Measurements from ENCODE around the gene KLF7. TPM values are rescaled to one million over a fixed set of nuclear protein-coding genes. Genes with fewer than 3 reads are reported as not detected.
A peak's percentile ranks its signal among the peaks of the same experiment; 100 is the strongest.

KLF7 gene
- total RNA-seq, 2 experiments from 2014 or later, result 90.1 to 96.9 TPM

- Mint-ChIP-seq H3K27ac (peak overlapping the region; percentile 41), H3K4me3 (no peak overlapping the region), H3K4me1 (ENCODE audit: low read depth) (peaks cover 51% of the 10 kb centered on the region), H3K27me3 (no peaks in the 10 kb centered on the region), H3K36me3 (ENCODE audit: low read depth) (peaks cover 52% of the 10 kb centered on the region), H3K9me3 (no peaks in the 10 kb centered on the region)
- intact Hi-C loops (cut with DNase I, micrococcal nuclease), result loop anchor here in 1 of 2 experiments (5.0 kb wide), 1 partner anchor 74 kb away; no protein-coding TSS in a partner anchor
- ChIA-PET POLR2A (interaction anchor here (1.2 to 3.3 kb wide), 2 partner anchors 54 to 77 kb away, joined by 5 to 25 read pairs; partner anchors contain the start of gene KLF7), CTCF (interaction anchor here (0.8 kb wide), 1 partner anchor 368 kb away, joined by 3 read pairs; no protein-coding TSS in a partner anchor)
- H3K4me1 ChIP-seq (ENCODE audit: insufficient read depth, low read length), result peaks cover 12% of the 10 kb centered on the region
- no peak overlapping the region for H3K4me3 ChIP-seq (ENCODE audit: low read length)
- no peak for TF ChIP-seq CTCF (IDR thresholded peaks at IDR 0.05)
- no peak overlapping the region for H3K27ac ChIP-seq (ENCODE audit: low read depth in 1 of 2, low read length in 2 of 2)
- peaks cover 8% of the 10 kb centered on the region for H3K36me3 ChIP-seq (ENCODE audit: insufficient read depth, low read length)
- peak in 1 of 14 experiments; percentile 23 for DNase-seq
- H3K9me3 ChIP-seq (ENCODE audit: control insufficient read depth in 1 of 2, insufficient read depth in 1 of 2, low read length in 2 of 2), result no peaks in the 10 kb centered on the region
- H3K27me3 ChIP-seq (ENCODE audit: control insufficient read depth in 1 of 2, insufficient read depth in 2 of 2, low read length in 2 of 2), result no peaks in the 10 kb centered on the region
- ATAC-seq (ENCODE audit: poor library complexity), result peak; percentile 34
Observed at GRCh38 chr2:207088276-207088675, 77.5 kb downstream of the KLF7 start.

- Histone ChIP-seq H3K4me3 (ENCODE audit: low read length) (no peak overlapping the region), H3K4me1 (ENCODE audit: insufficient read depth, low read length) (peaks cover 11% of the 10 kb centered on the region), H3K36me3 (ENCODE audit: insufficient read depth, low read length) (peaks cover 8% of the 10 kb centered on the region), H3K27me3 (ENCODE audit: control insufficient read depth in 1 of 2, insufficient read depth in 2 of 2, low read length in 2 of 2) (no peaks in the 10 kb centered on the region), H3K9me3 (ENCODE audit: control insufficient read depth in 1 of 2, insufficient read depth in 1 of 2, low read length in 2 of 2) (no peaks in the 10 kb centered on the region), H3K27ac (ENCODE audit: low read depth in 1 of 2, low read length in 2 of 2) (no peak overlapping the region)
- Mint-ChIP-seq H3K4me3 (no peak overlapping the region), H3K27me3 (no peaks in the 10 kb centered on the region), H3K36me3 (ENCODE audit: low read depth) (peaks cover 62% of the 10 kb centered on the region), H3K9me3 (no peaks in the 10 kb centered on the region), H3K27ac (no peak overlapping the region), H3K4me1 (ENCODE audit: low read depth) (peaks cover 41% of the 10 kb centered on the region)
- no peak for TF ChIP-seq CTCF (IDR thresholded peaks at IDR 0.05)
- POLR2A ChIA-PET, result interaction anchor here (3.3 kb wide), 1 partner anchor 78 kb away, joined by 25 read pairs; the partner anchor contains the start of gene KLF7
- no peak for DNase-seq
- ATAC-seq (ENCODE audit: poor library complexity), result no peak
- intact Hi-C loops (cut with DNase I, micrococcal nuclease), result loop anchor here in 1 of 2 experiments (5.0 kb wide), 1 partner anchor 75 kb away; no protein-coding TSS in a partner anchor
- CTCF ChIA-PET, result no interaction called here
Observed at GRCh38 chr2:207087046-207087902, 78.5 kb downstream of the KLF7 start.

GRCh38 chr2:207086136-207086535 is 79.6 kb downstream of the KLF7 start:
- Mint-ChIP-seq H3K36me3 (ENCODE audit: low read depth) (peaks cover 73% of the 10 kb centered on the region), H3K9me3 (no peaks in the 10 kb centered on the region), H3K27ac (no peak overlapping the region), H3K4me3 (no peak overlapping the region), H3K4me1 (ENCODE audit: low read depth) (peaks cover 33% of the 10 kb centered on the region), H3K27me3 (no peaks in the 10 kb centered on the region)
- intact Hi-C loops (cut with DNase I, micrococcal nuclease), result loop anchor here in 1 of 2 experiments (5.0 kb wide), 1 partner anchor 76 kb away; no protein-coding TSS in a partner anchor
- Histone ChIP-seq H3K4me1 (ENCODE audit: insufficient read depth, low read length) (peaks cover 8% of the 10 kb centered on the region), H3K36me3 (ENCODE audit: insufficient read depth, low read length) (peaks cover 8% of the 10 kb centered on the region), H3K27me3 (ENCODE audit: control insufficient read depth in 1 of 2, insufficient read depth in 2 of 2, low read length in 2 of 2) (no peaks in the 10 kb centered on the region), H3K4me3 (ENCODE audit: low read length) (no peak overlapping the region), H3K27ac (ENCODE audit: low read depth in 1 of 2, low read length in 2 of 2) (no peak overlapping the region), H3K9me3 (ENCODE audit: control insufficient read depth in 1 of 2, insufficient read depth in 1 of 2, low read length in 2 of 2) (no peaks in the 10 kb centered on the region)
- DNase-seq (no peak), ATAC-seq (ENCODE audit: poor library complexity) (no peak)
- ChIA-PET CTCF (no interaction called here), POLR2A (no interaction called here)
- TF ChIP-seq CTCF (IDR thresholded peaks at IDR 0.05), result no peak
